Pancreas (tissue), 10 donors: ENCODE data around the gene LRP5. TPM values are rescaled to one million over a fixed set of nuclear protein-coding genes. Genes with fewer than 3 reads are reported as not detected.

ENCODE experiments used
- ATAC-seq, 4 donors: fragments of 200-7000 bp; cut with Tn5 transposase; one replicate each; pipeline versions ENCODE4 v1.8.0 to v1.9.1; 2020; ENCODE audit warnings: mild to moderate bottlenecking in 4 of 4, moderate library complexity in 4 of 4
- DNase-seq, 6 donors: peaks; one replicate each; pipeline ENCODE4 v3.0.0-alpha.2; 2020
- FAIRE-seq: peaks from 2 replicates; lab custom pipeline; 2012; peaks lifted over from hg19 to GRCh38; lab: Jason Lieb, UNC
- H3K27ac ChIP-seq, 4 donors: fragments of 200-600 bp; sonication (generic); 1 replicate in 3 of 4; 2 replicates in 1 of 4; pipeline versions ENCODE4 v1.5.0 to v1.8.0; 2020
- H3K27me3 ChIP-seq, 4 donors: fragments of 200-600 bp; one replicate each; pipeline ENCODE4 v1.8.0; 2021
- H3K36me3 ChIP-seq, 3 donors: fragments of 200-600 bp; sonication (generic) in 1 of 3; one replicate each; pipeline versions ENCODE4 v1.5.0 to v1.8.0; 2020 to 2021
- H3K4me1 ChIP-seq, 3 donors: fragments of 200-600 bp; one replicate each; pipeline ENCODE4 v1.8.0; 2021
- H3K4me3 ChIP-seq, 4 donors: fragments of 200-600 bp; sonication (generic) in 2 of 4; one replicate each; pipeline versions ENCODE4 v1.5.0 to v1.8.0; 2020 to 2021
- H3K9me3 ChIP-seq, 4 donors: fragments of 200-600 bp; one replicate each; pipeline ENCODE4 v1.8.0; 2021
- WGBS, 2 donors: extraction: QIAGEN DNeasy Blood & Tissue Kit; methylation state at CpG; one replicate each; pipeline ENCODE4 v1.1.7; 2013; 5-methylcytosine and 5-hydroxymethylcytosine counted together
- intact Hi-C, 3 donors: fragments of 100-400 bp; cut with DNase I; formaldehyde crosslinking; loops; one replicate each; pipeline versions ENCODE4 v1.11.1 to v1.14.2; 2022
- polyA plus RNA-seq, 2 donors: library from polyadenylated mRNA; stranded (reverse); fragments of 200-250 nt; gene quantifications; one replicate each; pipeline ENCODE4 v1.2.3, GENCODE V29; 2013
- total RNA-seq, 6 donors: library from RNA; stranded (reverse); fragmentation: NEBNext Ultra II Directional in 4 of 6; extraction: Animal tissue kit (Norgen Biotek cat#: 25700) in 4 of 6; gene quantifications; one replicate each; pipeline versions ENCODE4 v1.2.1 to v1.2.4, GENCODE V29; 2021 to 2023
- TF ChIP-seq, protein P1 (sequence below), 4 donors: fragments of 200-600 bp; sonication (generic) in 3 of 4; IDR thresholded peaks; one replicate each; pipeline versions ENCODE4 v1.5.0 to v1.8.0; 2021; ENCODE audit warnings: antibody characterized with exemption in 4 of 4
- donor health status: healthy with polysubstance abuse.
- donor health status: DM: no; HTN: no; CAD: no; lungs with moderate emphysema.
- donor health status: DM: no; HTN: no; CAD: no.
- donor health status: control.
- donor health status: control.
- donor health status: Bipolar disorder and iron deficiency.
- donor health status: DM: yes; HTN: yes; CAD: no.
- donor health status: DM: no; HTN: no; CAD: no.
- donor health status: DM: no; HTN: no; CAD: no.
- donor health status: DM: yes; HTN: yes; CAD: no.

LRP5 gene
- total and polyA plus RNA-seq, 8 donors, result 27.4 to 62.8 (median 32.5) TPM

DNA sequence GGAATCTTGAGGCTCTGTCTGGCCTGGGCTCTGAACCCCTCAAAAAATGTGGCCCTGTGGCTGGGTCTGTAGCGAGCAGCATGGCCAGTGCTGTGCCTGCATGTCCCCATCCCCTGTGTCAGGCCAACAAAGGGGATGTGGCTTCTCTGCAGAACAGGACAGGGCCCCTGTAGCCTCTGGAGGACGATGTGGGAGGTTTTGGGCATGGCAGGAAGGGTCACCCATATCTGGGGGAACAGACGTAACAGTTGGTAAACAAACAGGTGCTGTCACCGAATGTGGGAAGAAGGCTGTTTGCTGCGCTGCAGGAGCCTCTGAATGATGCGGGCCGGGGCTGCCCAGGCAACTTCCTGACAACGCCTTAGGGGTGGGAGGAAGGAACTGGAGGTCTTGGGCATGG is 35.0 kb downstream of the LRP5 start:
- FAIRE-seq (no peak), DNase-seq (no peak), ATAC-seq (no peak)
- WGBS, 2 donors, result 83 to 88% methylated on average over 8 of the region's 8 CpGs
- Histone ChIP-seq H3K9me3 (no peaks in the 10 kb centered on the region), H3K27me3 (no peaks in the 10 kb centered on the region), H3K27ac (no peak overlapping the region), H3K4me1 (peaks cover 3 to 8% (median 6%) of the 10 kb centered on the region in 3 donors), H3K4me3 (no peak overlapping the region), H3K36me3 (no peaks in the 10 kb centered on the region)
- TF ChIP-seq, protein P1, sequence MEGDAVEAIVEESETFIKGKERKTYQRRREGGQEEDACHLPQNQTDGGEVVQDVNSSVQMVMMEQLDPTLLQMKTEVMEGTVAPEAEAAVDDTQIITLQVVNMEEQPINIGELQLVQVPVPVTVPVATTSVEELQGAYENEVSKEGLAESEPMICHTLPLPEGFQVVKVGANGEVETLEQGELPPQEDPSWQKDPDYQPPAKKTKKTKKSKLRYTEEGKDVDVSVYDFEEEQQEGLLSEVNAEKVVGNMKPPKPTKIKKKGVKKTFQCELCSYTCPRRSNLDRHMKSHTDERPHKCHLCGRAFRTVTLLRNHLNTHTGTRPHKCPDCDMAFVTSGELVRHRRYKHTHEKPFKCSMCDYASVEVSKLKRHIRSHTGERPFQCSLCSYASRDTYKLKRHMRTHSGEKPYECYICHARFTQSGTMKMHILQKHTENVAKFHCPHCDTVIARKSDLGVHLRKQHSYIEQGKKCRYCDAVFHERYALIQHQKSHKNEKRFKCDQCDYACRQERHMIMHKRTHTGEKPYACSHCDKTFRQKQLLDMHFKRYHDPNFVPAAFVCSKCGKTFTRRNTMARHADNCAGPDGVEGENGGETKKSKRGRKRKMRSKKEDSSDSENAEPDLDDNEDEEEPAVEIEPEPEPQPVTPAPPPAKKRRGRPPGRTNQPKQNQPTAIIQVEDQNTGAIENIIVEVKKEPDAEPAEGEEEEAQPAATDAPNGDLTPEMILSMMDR (IDR thresholded peaks at IDR 0.05), result no peak
- intact Hi-C loops, result no loop called here

DNA sequence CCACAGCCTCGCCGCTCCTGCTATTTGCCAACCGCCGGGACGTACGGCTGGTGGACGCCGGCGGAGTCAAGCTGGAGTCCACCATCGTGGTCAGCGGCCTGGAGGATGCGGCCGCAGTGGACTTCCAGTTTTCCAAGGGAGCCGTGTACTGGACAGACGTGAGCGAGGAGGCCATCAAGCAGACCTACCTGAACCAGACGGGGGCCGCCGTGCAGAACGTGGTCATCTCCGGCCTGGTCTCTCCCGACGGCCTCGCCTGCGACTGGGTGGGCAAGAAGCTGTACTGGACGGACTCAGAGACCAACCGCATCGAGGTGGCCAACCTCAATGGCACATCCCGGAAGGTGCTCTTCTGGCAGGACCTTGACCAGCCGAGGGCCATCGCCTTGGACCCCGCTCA is 35.5 kb downstream of the LRP5 start:
- ATAC-seq (no peak), DNase-seq (no peak), FAIRE-seq (no peak)
- TF ChIP-seq, protein P1 (IDR thresholded peaks at IDR 0.05), result no peak
- Histone ChIP-seq H3K4me1 (peaks cover 3 to 6% (median 3%) of the 10 kb centered on the region in 3 donors), H3K27ac (no peak overlapping the region), H3K27me3 (no peaks in the 10 kb centered on the region), H3K9me3 (no peaks in the 10 kb centered on the region), H3K4me3 (no peak overlapping the region), H3K36me3 (no peaks in the 10 kb centered on the region)
- 96% methylated on average over 32 of the region's 32 CpGs for WGBS, 2 donors
- intact Hi-C loops, result no loop called here

DNA sequence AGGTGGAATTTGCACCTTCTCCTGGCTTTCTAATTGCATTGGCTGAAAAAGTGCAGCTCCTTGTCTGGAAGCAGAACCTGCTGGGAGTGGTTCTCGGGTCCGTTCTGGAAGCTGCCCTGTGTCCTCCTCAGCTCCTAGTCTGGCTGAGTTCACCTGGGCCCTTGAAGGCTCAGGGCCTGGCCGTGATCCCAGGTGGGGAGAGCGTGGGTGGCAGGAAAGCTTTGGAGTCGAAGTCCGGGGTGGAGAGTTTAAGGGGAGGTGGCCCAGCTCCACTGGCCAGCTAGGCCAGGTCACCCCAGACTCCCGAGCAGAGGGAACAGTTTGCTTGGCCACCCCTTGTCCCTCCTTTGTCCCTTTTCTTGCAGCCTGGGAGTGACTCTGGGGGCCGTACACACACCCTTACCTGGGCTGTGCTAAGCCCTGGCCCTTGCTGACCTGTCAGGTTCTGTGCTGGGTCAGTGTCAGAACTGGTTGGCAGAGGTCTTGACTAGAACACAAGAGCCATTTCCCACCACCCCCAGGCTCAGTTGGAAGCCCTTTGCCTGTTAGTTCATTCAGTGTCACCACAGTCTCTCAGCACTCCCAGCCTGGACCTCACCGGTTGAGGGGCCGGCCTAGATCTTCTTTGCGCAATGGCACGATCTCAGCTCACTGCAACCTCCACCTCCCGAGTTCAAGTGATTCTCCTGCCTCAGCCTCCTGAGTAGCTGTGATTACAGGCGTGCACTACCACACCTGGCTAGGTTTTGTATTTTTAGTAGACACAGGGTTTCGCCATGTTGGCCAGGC is 37.3 kb downstream of the LRP5 start:
- H3K9me3 ChIP-seq, result no peaks in the 10 kb centered on the region
- TF ChIP-seq, protein P1 (IDR thresholded peaks at IDR 0.05), result no peak
- no peak for FAIRE-seq
- no peak for ATAC-seq
- no peak overlapping the region for H3K4me3 ChIP-seq
- H3K4me1 ChIP-seq, result peaks cover 0 to 5% (median under 1%) of the 10 kb centered on the region in 3 donors
- H3K27ac ChIP-seq, result no peak overlapping the region
- intact Hi-C loops, result no loop called here
- WGBS, 2 donors, result 87 to 88% methylated on average over 15 of the region's 15 CpGs
- H3K36me3 ChIP-seq, result no peaks in the 10 kb centered on the region
- no peak for DNase-seq
- no peaks in the 10 kb centered on the region for H3K27me3 ChIP-seq

DNA sequence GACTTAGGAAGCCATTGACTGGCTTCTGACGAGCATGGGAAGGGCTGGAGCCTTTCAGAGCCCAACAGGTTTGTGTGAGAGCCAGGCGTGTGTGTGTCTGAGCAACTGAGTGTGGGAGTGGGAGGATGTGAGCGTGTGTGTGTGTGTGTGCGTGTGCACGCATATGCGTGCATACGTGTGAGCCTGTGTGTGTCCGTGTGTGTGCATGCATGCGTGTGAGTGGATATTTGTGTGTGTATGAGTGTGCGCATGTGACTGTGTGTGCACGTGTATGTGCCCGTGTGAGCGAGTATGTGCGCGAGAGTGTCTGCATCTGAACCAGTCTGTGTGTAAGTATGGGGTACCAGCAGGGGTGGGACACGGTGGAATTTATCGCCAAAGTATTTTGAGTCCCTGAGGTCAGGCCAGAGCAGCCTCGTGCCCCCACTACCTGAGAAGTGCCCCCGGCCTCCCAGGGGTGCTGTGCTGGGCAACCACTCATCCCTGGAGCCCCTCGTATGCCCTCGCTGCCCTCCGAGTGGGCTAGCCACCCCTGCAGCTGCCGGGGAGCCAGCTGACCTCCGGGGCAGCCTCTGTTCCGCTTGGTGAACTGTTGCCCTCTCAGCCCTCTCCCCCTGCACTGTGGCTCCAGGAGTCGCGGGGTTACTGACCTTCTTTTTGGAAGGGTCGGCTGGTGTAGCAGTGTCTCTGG is 38.5 kb downstream of the LRP5 start:
- Histone ChIP-seq H3K4me3 (no peak overlapping the region), H3K36me3 (no peaks in the 10 kb centered on the region), H3K9me3 (no peaks in the 10 kb centered on the region), H3K4me1 (peaks cover 0 to 10% (median 4%) of the 10 kb centered on the region in 3 donors), H3K27me3 (no peaks in the 10 kb centered on the region), H3K27ac (no peak overlapping the region)
- WGBS, 2 donors, result 95 to 96% methylated on average over 28 of the region's 28 CpGs
- FAIRE-seq, result no peak
- no peak for ATAC-seq
- intact Hi-C loops, result no loop called here
- no peak for DNase-seq
- TF ChIP-seq, protein P1 (IDR thresholded peaks at IDR 0.05), result no peak
